Keratinocyte (primary cell): ENCODE measurements around the gene ZNF398.

Experiments used
- CTCF ChIP-seq, 3 experiments: IDR thresholded peaks in 1 of 3; conservative IDR thresholded peaks in 1 of 3; optimal IDR thresholded peaks in 1 of 3; 2 replicates in 2 of 3; 3 replicates in 1 of 3; pipeline versions ENCODE3 to v1.5.1; 2011; ENCODE audit warnings: low read length in 3 of 3, mild to moderate bottlenecking in 3 of 3, moderate library complexity in 2 of 3, control low read depth in 1 of 3, inconsistent platforms in 1 of 3; ENCODE audit not compliant: insufficient read depth in 2 of 3; ENCODE audit errors: extremely low read depth in 1 of 3
- EZH2 ChIP-seq: IDR thresholded peaks from one replicate; pipeline ENCODE4 v1.6.1; 2012; ENCODE audit warnings: inconsistent platforms, mild to moderate bottlenecking, low read length, moderate library complexity

- TF ChIP-seq CTCF (optimal IDR thresholded peaks at IDR 0.05 in 1 of 3, IDR thresholded peaks at IDR 0.05 in 1 of 3, conservative IDR thresholded peaks at IDR 0.05 in 1 of 3; ENCODE audit: extremely low read depth in 1 of 3, insufficient read depth in 2 of 3, low read length in 3 of 3) (no peak), EZH2 (no peak)
Observed at GRCh38 chr7:149199234-149199995, 52.2 kb downstream of the ZNF398 start.
